Measurements from ENCODE around the gene U2SURP. TPM values are rescaled to one million over a fixed set of nuclear protein-coding genes. Genes with fewer than 3 reads are reported as not detected.

The U2SURP gene
- total RNA-seq, 2 donors from 2014 or later = 59.4 to 70.2 TPM

- intact Hi-C loops (cut with DNase I) = no loop called here
- Histone ChIP-seq H3K9me3 (no peaks in the 10 kb centered on the region), H3K27ac (no peak overlapping the region), H3K4me1 (no peaks in the 10 kb centered on the region), H3K36me3 (no peaks in the 10 kb centered on the region), H3K4me3 (no peak overlapping the region), H3K27me3 (no peaks in the 10 kb centered on the region), H3K9ac (ENCODE audit: low read depth in 2 of 2, low read length in 2 of 2) (no peak overlapping the region)
- no peak for TF ChIP-seq CTCF (IDR thresholded peaks at IDR 0.05)
- DNase-seq = no peak
Observed at GRCh38 chr3:143064777-143065176, 63.4 kb downstream of the U2SURP start.

GRCh38 chr3:143065364-143065763, 64.0 kb downstream of the U2SURP start:
- DNase-seq = no peak
- Histone ChIP-seq H3K4me3 (no peak overlapping the region), H3K36me3 (no peaks in the 10 kb centered on the region), H3K4me1 (no peaks in the 10 kb centered on the region), H3K27ac (no peak overlapping the region), H3K27me3 (no peaks in the 10 kb centered on the region), H3K9ac (ENCODE audit: low read depth in 2 of 2, low read length in 2 of 2) (no peak overlapping the region), H3K9me3 (no peaks in the 10 kb centered on the region)
- intact Hi-C loops (cut with DNase I) = no loop called here
- no peak for TF ChIP-seq CTCF (IDR thresholded peaks at IDR 0.05)

- no peaks in the 10 kb centered on the region for H3K4me1 ChIP-seq
- TF ChIP-seq CTCF (IDR thresholded peaks at IDR 0.05) = no peak
- intact Hi-C loops (cut with DNase I) = no loop called here
- no peak for DNase-seq
- no peak overlapping the region for H3K9ac ChIP-seq (ENCODE audit: low read depth in 2 of 2, low read length in 2 of 2)
- no peak overlapping the region for H3K4me3 ChIP-seq
- H3K36me3 ChIP-seq = no peaks in the 10 kb centered on the region
- H3K27me3 ChIP-seq = no peaks in the 10 kb centered on the region
- H3K9me3 ChIP-seq = no peaks in the 10 kb centered on the region
- no peak overlapping the region for H3K27ac ChIP-seq
Observed at GRCh38 chr3:143066033-143066432, 64.7 kb downstream of the U2SURP start.

GRCh38 chr3:143067201-143067600, 65.8 kb downstream of the U2SURP start:
- intact Hi-C loops (cut with DNase I) = no loop called here

GRCh38 chr3:143068059-143068458, 66.7 kb downstream of the U2SURP start:
- Histone ChIP-seq H3K9me3 (no peaks in the 10 kb centered on the region), H3K4me1 (no peaks in the 10 kb centered on the region), H3K9ac (ENCODE audit: low read depth in 2 of 2, low read length in 2 of 2) (no peak overlapping the region), H3K36me3 (no peaks in the 10 kb centered on the region), H3K27ac (no peak overlapping the region), H3K27me3 (no peaks in the 10 kb centered on the region), H3K4me3 (no peak overlapping the region)
- TF ChIP-seq CTCF (IDR thresholded peaks at IDR 0.05) = no peak
- intact Hi-C loops (cut with DNase I) = no loop called here
- no peak for DNase-seq

More at GRCh38 chr3:143067201-143067600, 65.8 kb downstream of the U2SURP start:
- DNase-seq = no peak
- Histone ChIP-seq H3K27ac (no peak overlapping the region), H3K4me1 (no peaks in the 10 kb centered on the region), H3K9ac (ENCODE audit: low read depth in 2 of 2, low read length in 2 of 2) (no peak overlapping the region), H3K36me3 (no peaks in the 10 kb centered on the region), H3K9me3 (no peaks in the 10 kb centered on the region), H3K4me3 (no peak overlapping the region), H3K27me3 (no peaks in the 10 kb centered on the region)
- TF ChIP-seq CTCF (IDR thresholded peaks at IDR 0.05) = no peak
